Loucy (cell line): ENCODE results near the gene COL10A1.
A peak's percentile ranks its signal among the peaks of the same experiment; 100 is the strongest.

Source experiments
- H2AFZ ChIP-seq: fragments of 200-600 bp; sonication (generic); 2 replicates; pipeline ENCODE4 v1.6.0; 2016; ENCODE audit warnings: antibody characterized with exemption, mild to moderate bottlenecking, low read length, moderate library complexity
- H3F3A ChIP-seq: fragments of 200-600 bp; 2 replicates; pipeline ENCODE4 v1.6.0; 2016; ENCODE audit warnings: antibody characterized with exemption, low read depth, mild to moderate bottlenecking
- H3K27me3 ChIP-seq: fragments of 200-600 bp; sonication (generic); 2 replicates; pipeline ENCODE4 v1.6.1; 2014; ENCODE audit warnings: low read length, mild to moderate bottlenecking; ENCODE audit not compliant: insufficient read depth, poor library complexity, severe bottlenecking
- H3K36me3 ChIP-seq: fragments of 200-600 bp; sonication (generic); 2 replicates; pipeline ENCODE4 v1.6.1; 2016; ENCODE audit warnings: low read length; ENCODE audit not compliant: insufficient read depth
- H3K4me1 ChIP-seq: fragments of 200-600 bp; sonication (generic); 2 replicates; pipeline ENCODE4 v1.5.1; 2014; ENCODE audit warnings: low read length, mild to moderate bottlenecking; ENCODE audit not compliant: insufficient read depth, poor library complexity, severe bottlenecking
- H3K4me2 ChIP-seq: fragments of 200-600 bp; sonication (generic); 2 replicates; pipeline ENCODE4 v1.6.0; 2014; ENCODE audit warnings: antibody characterized with exemption, low read length, low read depth, mild to moderate bottlenecking; ENCODE audit not compliant: poor library complexity, severe bottlenecking
- H3K4me3 ChIP-seq: fragments of 200-600 bp; sonication (generic); 2 replicates; pipeline ENCODE4 v1.5.1; 2014; ENCODE audit warnings: low read length, mild to moderate bottlenecking, mixed read lengths; ENCODE audit not compliant: poor library complexity, severe bottlenecking
- H3K79me2 ChIP-seq: fragments of 200-600 bp; sonication (generic); 2 replicates; pipeline ENCODE4 v1.6.1; 2014; ENCODE audit warnings: low read length; ENCODE audit not compliant: insufficient read depth
- H3K9ac ChIP-seq: fragments of 200-600 bp; sonication (generic); 2 replicates; pipeline ENCODE4 v1.6.0; 2014; ENCODE audit warnings: mild to moderate bottlenecking, low read depth, low read length, moderate library complexity; ENCODE audit not compliant: poor library complexity, severe bottlenecking
- H3K9me2 ChIP-seq: fragments of 200-600 bp; sonication (generic); replicated peaks from 2 replicates; pipeline ENCODE4 v1.6.1; 2016; ENCODE audit warnings: low read depth, low read length, mixed read lengths
- H3K9me3 ChIP-seq: fragments of 200-600 bp; sonication (generic); 2 replicates; pipeline ENCODE4 v1.6.1; 2014; ENCODE audit warnings: mild to moderate bottlenecking, antibody characterized with exemption, low read length, low read depth; ENCODE audit not compliant: insufficient read depth
- H4K20me1 ChIP-seq: fragments of 200-600 bp; sonication (generic); 2 replicates; pipeline ENCODE4 v1.6.0; 2014; ENCODE audit warnings: antibody characterized with exemption, low read length, mild to moderate bottlenecking; ENCODE audit not compliant: insufficient read depth, poor library complexity, severe bottlenecking
- CTCF ChIP-seq: fragments of 200-600 bp; sonication (generic); conservative IDR thresholded peaks from 2 replicates; pipeline ENCODE4 v1.5.1; 2014; ENCODE audit warnings: mild to moderate bottlenecking, antibody characterized with exemption, low read length
- EZH2phosphoT487 ChIP-seq: fragments of 200-600 bp; IDR thresholded peaks from 2 replicates; pipeline ENCODE4 v1.6.1; 2018; ENCODE audit warnings: antibody characterized with exemption, mild to moderate bottlenecking, moderate library complexity, borderline replicate concordance

COL10A1 gene

GRCh38 chr6:116108836-116109235 lies 17.1 kb downstream of the COL10A1 start:
- H2AFZ ChIP-seq: no peak overlapping the region
- H3K79me2 ChIP-seq: no peaks in the 10 kb centered on the region
- H4K20me1 ChIP-seq: no peaks in the 10 kb centered on the region
- no peaks in the 10 kb centered on the region for H3K27me3 ChIP-seq
- H3K9me2 ChIP-seq: no peaks in the 10 kb centered on the region
- peaks cover 15% of the 10 kb centered on the region; the same call in 1 of the 2 replicates for H3K36me3 ChIP-seq
- no peak overlapping the region for H3K9ac ChIP-seq
- no peak for TF ChIP-seq EZH2phosphoT487
- no peak for TF ChIP-seq CTCF
- no peaks in the 10 kb centered on the region for H3F3A ChIP-seq
- no peak overlapping the region for H3K4me3 ChIP-seq
- H3K4me2 ChIP-seq: no peak overlapping the region
- H3K9me3 ChIP-seq: no peaks in the 10 kb centered on the region
- peaks cover 13% of the 10 kb centered on the region for H3K4me1 ChIP-seq

- no peak for TF ChIP-seq CTCF
- no peak for TF ChIP-seq EZH2phosphoT487
- H3K4me1 ChIP-seq: peaks cover 33% of the 10 kb centered on the region
- H3K4me3 ChIP-seq: no peak overlapping the region
- no peaks in the 10 kb centered on the region for H3K27me3 ChIP-seq
- H3K9me2 ChIP-seq: no peaks in the 10 kb centered on the region
- no peaks in the 10 kb centered on the region for H3K79me2 ChIP-seq
- H3F3A ChIP-seq: no peaks in the 10 kb centered on the region
- H3K9me3 ChIP-seq: no peaks in the 10 kb centered on the region
- no peaks in the 10 kb centered on the region for H4K20me1 ChIP-seq
- no peak overlapping the region for H2AFZ ChIP-seq
- H3K4me2 ChIP-seq: peak overlapping the region; percentile 28
- H3K9ac ChIP-seq: peak overlapping the region; percentile 18
- peaks cover 10% of the 10 kb centered on the region; the same call in 1 of the 2 replicates for H3K36me3 ChIP-seq
Observed at GRCh38 chr6:116106146-116106545, 19.8 kb downstream of the COL10A1 start.

GRCh38 chr6:116105247-116105646 lies 20.7 kb downstream of the COL10A1 start:
- Histone ChIP-seq H3K79me2 (no peaks in the 10 kb centered on the region), H2AFZ (no peak overlapping the region), H3K27me3 (no peaks in the 10 kb centered on the region), H3F3A (no peaks in the 10 kb centered on the region), H3K4me2 (no peak overlapping the region), H3K36me3 (0 out of 2 replicates have a peak, but pooled peaks cover 4% of the 10 kb centered on the region), H3K9ac (no peak overlapping the region), H3K4me3 (no peak overlapping the region), H3K9me3 (no peaks in the 10 kb centered on the region), H4K20me1 (no peaks in the 10 kb centered on the region), H3K4me1 (peaks cover 35% of the 10 kb centered on the region), H3K9me2 (no peaks in the 10 kb centered on the region)
- no peak for TF ChIP-seq CTCF
- no peak for TF ChIP-seq EZH2phosphoT487
